ENCODE results near the gene NUMBL.
"Not testable (repeated sequence)": the region's sequence is repeated elsewhere in the genome, so short reads cannot be mapped to it uniquely, and the experiment has no call there.

The NUMBL gene

DNA sequence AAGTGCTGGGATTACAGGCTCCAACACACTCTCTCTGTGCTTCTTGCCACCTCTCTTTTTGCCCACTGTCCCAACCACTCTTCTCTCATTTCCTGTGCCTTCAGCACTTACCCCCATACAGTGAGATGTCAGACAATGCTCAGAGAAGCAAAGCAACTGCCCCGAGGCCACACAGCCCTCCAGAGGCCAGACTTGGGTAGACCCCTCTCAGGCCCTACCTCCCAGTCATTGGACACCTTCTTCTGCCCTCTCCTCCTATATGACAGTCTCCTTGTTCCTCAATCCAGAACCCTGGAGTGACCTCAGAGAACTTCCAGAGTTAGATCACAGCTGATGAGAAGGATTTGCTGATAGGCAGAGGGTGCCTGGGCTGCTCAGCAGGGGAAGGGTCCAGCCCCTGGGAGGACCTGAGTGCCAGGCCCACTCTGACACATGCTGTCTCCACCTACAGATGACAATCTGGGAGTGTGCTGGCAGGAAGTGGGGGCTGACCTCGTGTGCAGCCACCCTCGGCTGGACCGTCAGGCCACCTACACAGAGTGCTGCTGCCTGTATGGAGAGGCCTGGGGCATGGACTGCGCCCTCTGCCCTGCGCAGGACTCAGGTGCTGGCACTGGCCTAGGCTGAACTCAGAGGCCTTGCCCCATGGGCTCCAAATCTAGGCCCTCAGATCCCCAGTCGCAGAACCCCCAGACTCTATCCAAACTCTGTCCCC lies 64.9 kb downstream of the NUMBL start:
- DNase-seq, result no peak

- not testable (repeated sequence) for DNase-seq
Measured at GRCh38 chr19:40624369-40625153, 65.9 kb downstream of the NUMBL start.

GRCh38 chr19:40623403-40624251 lies 66.8 kb downstream of the NUMBL start:
- DNase-seq, result peak; percentile 48

DNA sequence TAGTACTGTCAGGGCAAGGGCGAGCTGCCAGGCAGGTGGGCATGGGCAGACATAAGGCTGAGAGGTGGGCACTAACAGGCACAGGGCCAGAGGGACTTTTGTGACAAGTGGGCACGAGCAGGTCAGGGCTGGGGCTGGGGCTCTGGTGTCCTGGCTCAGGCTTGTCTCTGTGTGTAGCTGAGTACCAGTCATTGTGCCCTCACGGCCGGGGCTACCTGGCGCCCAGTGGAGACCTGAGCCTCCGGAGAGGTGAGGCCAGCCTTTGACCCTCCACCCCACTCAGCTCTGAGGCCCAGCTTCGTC lies 67.7 kb downstream of the NUMBL start:
- no peak for DNase-seq

DNA sequence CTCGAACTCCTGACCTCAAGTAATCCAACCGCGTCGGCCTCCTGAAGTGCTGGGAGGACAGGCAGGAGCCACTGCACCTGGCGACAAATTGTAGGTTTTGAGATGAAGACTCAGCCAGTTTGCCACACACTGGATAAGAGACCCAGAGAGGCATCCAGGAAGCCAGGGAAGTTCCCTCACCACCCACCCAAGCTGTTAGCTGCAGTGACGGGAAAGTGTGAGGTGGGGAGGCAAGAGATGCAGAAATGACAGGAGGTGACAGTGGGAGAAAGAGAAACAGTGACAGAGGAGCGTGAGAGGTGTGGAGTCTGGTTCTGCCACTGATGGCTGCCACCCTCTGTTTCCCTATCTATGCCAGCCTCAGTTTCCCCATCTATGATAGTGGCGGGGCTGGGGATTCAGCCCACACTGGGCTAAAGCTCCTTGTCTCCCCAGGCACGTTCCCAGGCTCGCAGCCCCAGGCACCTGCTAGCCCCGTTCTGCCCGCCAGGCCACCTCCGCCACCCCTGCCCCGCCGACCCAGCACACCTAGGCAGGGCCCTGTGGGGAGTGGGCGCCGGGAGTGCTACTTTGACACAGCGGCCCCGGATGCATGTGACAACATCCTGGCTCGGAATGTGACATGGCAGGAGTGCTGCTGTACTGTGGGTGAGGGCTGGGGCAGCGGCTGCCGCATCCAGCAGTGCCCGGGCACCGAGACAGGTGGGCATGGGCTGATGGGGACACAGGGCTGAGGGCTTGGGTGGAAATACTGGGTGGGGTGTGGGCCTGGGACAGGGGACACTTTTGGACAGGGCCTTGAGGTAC lies 68.3 kb downstream of the NUMBL start:
- DNase-seq, result no peak

GRCh38 chr19:40621283-40621682 lies 69.2 kb downstream of the NUMBL start:
- DNase-seq, result no peak

- DNase-seq, result no peak
Measured at GRCh38 chr19:40620161-40620485, 70.3 kb downstream of the NUMBL start.

GRCh38 chr19:40619333-40620160 lies 70.9 kb downstream of the NUMBL start:
- no peak for DNase-seq

DNA sequence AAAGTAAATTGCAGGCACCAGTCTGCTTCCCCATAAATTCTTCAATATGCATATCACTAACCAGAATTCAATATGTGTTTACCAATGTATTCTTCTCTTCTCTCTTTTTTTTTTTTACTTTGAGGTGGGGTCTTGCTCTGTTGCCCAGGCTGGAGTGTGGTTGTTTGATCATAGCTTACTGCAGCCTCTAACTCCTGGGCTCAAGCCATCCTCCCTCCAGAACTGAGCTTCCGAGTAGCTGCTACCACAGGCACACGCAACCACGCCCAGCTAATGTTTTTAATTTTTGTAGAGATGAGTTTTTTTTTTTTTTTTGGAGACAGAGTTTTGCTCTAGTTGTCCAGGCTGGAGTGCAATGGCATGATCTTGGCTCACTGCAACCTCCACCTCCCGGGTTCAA lies 72.5 kb downstream of the NUMBL start:
- no peak for DNase-seq

DNA sequence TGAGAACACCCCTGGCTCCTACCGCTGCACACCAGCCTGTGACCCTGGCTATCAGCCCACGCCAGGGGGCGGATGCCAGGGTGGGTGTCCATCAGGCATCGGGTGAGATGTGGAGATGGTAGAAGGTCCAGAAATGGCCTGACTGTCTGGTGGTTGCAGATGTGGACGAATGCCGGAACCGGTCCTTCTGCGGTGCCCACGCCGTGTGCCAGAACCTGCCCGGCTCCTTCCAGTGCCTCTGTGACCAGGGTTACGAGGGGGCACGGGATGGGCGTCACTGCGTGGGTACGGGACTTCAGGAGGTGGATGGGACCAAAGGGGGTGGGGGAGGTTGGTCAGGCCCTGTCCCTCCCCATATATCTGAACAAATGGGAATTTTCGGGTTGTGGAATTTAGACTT lies 73.5 kb downstream of the NUMBL start:
- no peak for DNase-seq

DNA sequence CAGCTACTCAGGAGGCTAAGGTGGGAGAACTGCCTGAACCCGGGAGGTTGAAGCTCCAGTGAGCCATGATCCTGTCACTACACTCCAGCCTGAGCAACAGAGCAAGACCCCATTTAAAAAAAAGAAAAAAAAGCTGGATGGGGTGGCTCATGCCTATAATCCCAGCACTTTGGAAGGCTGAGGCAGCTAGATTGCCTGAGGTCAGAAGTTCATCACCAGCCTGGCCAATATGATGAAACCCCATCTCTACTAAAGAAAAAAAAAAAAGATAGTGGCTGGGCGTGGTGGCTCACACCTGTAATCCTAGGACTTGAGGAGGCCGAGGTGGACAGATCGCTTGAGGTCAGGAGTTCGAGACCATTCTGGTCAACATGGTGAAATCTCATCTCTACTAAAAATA lies 74.3 kb downstream of the NUMBL start:
- DNase-seq, result no peak

Measured in activated CD4-positive, alpha-beta T cell treated with anti-CD3 and anti-CD28 coated beads, Interleukin-2, Interleukin-6, amounts not matched to agents 100 ng/mL and 50 ng/mL, durations not matched to agents 16 hours and 8 hours (primary cell).